ENCODE results near the gene USP32.

The USP32 gene

GRCh38 chr17:60355663-60356594, 36.0 kb downstream of the USP32 start:
- Histone ChIP-seq H3K9ac (ENCODE audit: insufficient read length, low read depth) (no peak overlapping the region), H3K27me3 (ENCODE audit: insufficient read depth, insufficient read length) (no peaks in the 10 kb centered on the region), H3K4me3 (ENCODE audit: insufficient read length, low read depth) (no peak overlapping the region), H3K36me3 (ENCODE audit: insufficient read depth, insufficient read length, low read length) (no peaks in the 10 kb centered on the region), H3K9me3 (ENCODE audit: insufficient read depth, low read length) (no peaks in the 10 kb centered on the region), H3K4me1 (ENCODE audit: insufficient read depth, insufficient read length) (peaks cover 2% of the 10 kb centered on the region)
- TF ChIP-seq SUZ12 (IDR thresholded peaks at IDR 0.05; ENCODE audit: extremely low read depth, insufficient read depth, insufficient read length) (no peak), ZNF274 (IDR thresholded peaks at IDR 0.05; ENCODE audit: low read depth, low read length) (no peak), YY1 (IDR thresholded peaks at IDR 0.05; ENCODE audit: insufficient read depth, insufficient read length) (no peak)
- DNase-seq (ENCODE audit: low read depth, low spot score): no peak

- Histone ChIP-seq H3K27me3 (ENCODE audit: insufficient read depth, insufficient read length) (no peaks in the 10 kb centered on the region), H3K4me1 (ENCODE audit: insufficient read depth, insufficient read length) (peaks cover 2% of the 10 kb centered on the region), H3K9ac (ENCODE audit: insufficient read length, low read depth) (no peak overlapping the region), H3K4me3 (ENCODE audit: insufficient read length, low read depth) (no peak overlapping the region), H3K36me3 (ENCODE audit: insufficient read depth, insufficient read length, low read length) (no peaks in the 10 kb centered on the region), H3K9me3 (ENCODE audit: insufficient read depth, low read length) (no peaks in the 10 kb centered on the region)
- TF ChIP-seq ZNF274 (IDR thresholded peaks at IDR 0.05; ENCODE audit: low read depth, low read length): no peak
- no peak for TF ChIP-seq SUZ12 (IDR thresholded peaks at IDR 0.05; ENCODE audit: extremely low read depth, insufficient read depth, insufficient read length)
- no peak for TF ChIP-seq YY1 (IDR thresholded peaks at IDR 0.05; ENCODE audit: insufficient read depth, insufficient read length)
- no peak for DNase-seq (ENCODE audit: low read depth, low spot score)
These were observed 37.7 kb downstream of the USP32 start for GRCh38 chr17:60354223-60354622.

GRCh38 chr17:60353773-60354172, 38.2 kb downstream of the USP32 start:
- Histone ChIP-seq H3K9me3 (ENCODE audit: insufficient read depth, low read length) (no peaks in the 10 kb centered on the region), H3K9ac (ENCODE audit: insufficient read length, low read depth) (no peak overlapping the region), H3K27me3 (ENCODE audit: insufficient read depth, insufficient read length) (no peaks in the 10 kb centered on the region), H3K4me3 (ENCODE audit: insufficient read length, low read depth) (no peak overlapping the region), H3K4me1 (ENCODE audit: insufficient read depth, insufficient read length) (peaks cover 2% of the 10 kb centered on the region), H3K36me3 (ENCODE audit: insufficient read depth, insufficient read length, low read length) (no peaks in the 10 kb centered on the region)
- no peak for TF ChIP-seq ZNF274 (IDR thresholded peaks at IDR 0.05; ENCODE audit: low read depth, low read length)
- no peak for TF ChIP-seq YY1 (IDR thresholded peaks at IDR 0.05; ENCODE audit: insufficient read depth, insufficient read length)
- TF ChIP-seq SUZ12 (IDR thresholded peaks at IDR 0.05; ENCODE audit: extremely low read depth, insufficient read depth, insufficient read length): no peak
- DNase-seq (ENCODE audit: low read depth, low spot score): no peak

- no peaks in the 10 kb centered on the region for H3K9me3 ChIP-seq (ENCODE audit: insufficient read depth, low read length)
- no peaks in the 10 kb centered on the region for H3K36me3 ChIP-seq (ENCODE audit: insufficient read depth, insufficient read length, low read length)
- no peak for DNase-seq (ENCODE audit: low read depth, low spot score)
- H3K4me3 ChIP-seq (ENCODE audit: insufficient read length, low read depth): no peak overlapping the region
- TF ChIP-seq ZNF274 (IDR thresholded peaks at IDR 0.05; ENCODE audit: low read depth, low read length) (no peak), YY1 (IDR thresholded peaks at IDR 0.05; ENCODE audit: insufficient read depth, insufficient read length) (no peak), SUZ12 (IDR thresholded peaks at IDR 0.05; ENCODE audit: extremely low read depth, insufficient read depth, insufficient read length) (no peak)
- H3K27me3 ChIP-seq (ENCODE audit: insufficient read depth, insufficient read length): no peaks in the 10 kb centered on the region
- no peak overlapping the region for H3K9ac ChIP-seq (ENCODE audit: insufficient read length, low read depth)
- H3K4me1 ChIP-seq (ENCODE audit: insufficient read depth, insufficient read length): peaks cover 2% of the 10 kb centered on the region
These were observed 39.4 kb downstream of the USP32 start for GRCh38 chr17:60352569-60352968.

- H3K9ac ChIP-seq (ENCODE audit: insufficient read length, low read depth): no peak overlapping the region
- DNase-seq (ENCODE audit: low read depth, low spot score): no peak
- H3K9me3 ChIP-seq (ENCODE audit: insufficient read depth, low read length): no peaks in the 10 kb centered on the region
- no peak overlapping the region for H3K4me3 ChIP-seq (ENCODE audit: insufficient read length, low read depth)
- peaks cover 2% of the 10 kb centered on the region for H3K4me1 ChIP-seq (ENCODE audit: insufficient read depth, insufficient read length)
- H3K27me3 ChIP-seq (ENCODE audit: insufficient read depth, insufficient read length): no peaks in the 10 kb centered on the region
- H3K36me3 ChIP-seq (ENCODE audit: insufficient read depth, insufficient read length, low read length): no peaks in the 10 kb centered on the region
- TF ChIP-seq YY1 (IDR thresholded peaks at IDR 0.05; ENCODE audit: insufficient read depth, insufficient read length): no peak
- no peak for TF ChIP-seq SUZ12 (IDR thresholded peaks at IDR 0.05; ENCODE audit: extremely low read depth, insufficient read depth, insufficient read length)
- TF ChIP-seq ZNF274 (IDR thresholded peaks at IDR 0.05; ENCODE audit: low read depth, low read length): no peak
These were observed 39.9 kb downstream of the USP32 start for GRCh38 chr17:60352071-60352470.

GRCh38 chr17:60351012-60351695, 40.8 kb downstream of the USP32 start:
- TF ChIP-seq SUZ12 (IDR thresholded peaks at IDR 0.05; ENCODE audit: extremely low read depth, insufficient read depth, insufficient read length) (no peak), YY1 (IDR thresholded peaks at IDR 0.05; ENCODE audit: insufficient read depth, insufficient read length) (no peak), ZNF274 (IDR thresholded peaks at IDR 0.05; ENCODE audit: low read depth, low read length) (no peak)
- Histone ChIP-seq H3K4me3 (ENCODE audit: insufficient read length, low read depth) (no peak overlapping the region), H3K4me1 (ENCODE audit: insufficient read depth, insufficient read length) (peaks cover 2% of the 10 kb centered on the region), H3K27me3 (ENCODE audit: insufficient read depth, insufficient read length) (no peaks in the 10 kb centered on the region), H3K9me3 (ENCODE audit: insufficient read depth, low read length) (no peaks in the 10 kb centered on the region), H3K36me3 (ENCODE audit: insufficient read depth, insufficient read length, low read length) (no peaks in the 10 kb centered on the region), H3K9ac (ENCODE audit: insufficient read length, low read depth) (no peak overlapping the region)
- DNase-seq (ENCODE audit: low read depth, low spot score): no peak

- H3K27me3 ChIP-seq (ENCODE audit: insufficient read depth, insufficient read length): no peaks in the 10 kb centered on the region
- H3K4me1 ChIP-seq (ENCODE audit: insufficient read depth, insufficient read length): peaks cover 2% of the 10 kb centered on the region
- H3K36me3 ChIP-seq (ENCODE audit: insufficient read depth, insufficient read length, low read length): peaks cover 17% of the 10 kb centered on the region
- no peak overlapping the region for H3K4me3 ChIP-seq (ENCODE audit: insufficient read length, low read depth)
- no peak for DNase-seq (ENCODE audit: low read depth, low spot score)
- H3K9ac ChIP-seq (ENCODE audit: insufficient read length, low read depth): no peak overlapping the region
- no peaks in the 10 kb centered on the region for H3K9me3 ChIP-seq (ENCODE audit: insufficient read depth, low read length)
- TF ChIP-seq ZNF274 (IDR thresholded peaks at IDR 0.05; ENCODE audit: low read depth, low read length) (no peak), SUZ12 (IDR thresholded peaks at IDR 0.05; ENCODE audit: extremely low read depth, insufficient read depth, insufficient read length) (no peak)
These were observed 43.3 kb downstream of the USP32 start for GRCh38 chr17:60348616-60349015.
